SU-DHL-6 (cell line): ENCODE results near the gene CPSF6.
A peak's percentile ranks its signal among the peaks of the same experiment; 100 is the strongest.

Experiments used
- H2AFZ ChIP-seq: fragments of 200-600 bp; sonication (generic); 2 replicates; pipeline ENCODE4 v1.6.1; 2014; ENCODE audit warnings: low read depth, mild to moderate bottlenecking, moderate library complexity, mixed read lengths, antibody characterized with exemption, low read length; ENCODE audit not compliant: severe bottlenecking
- H3F3A ChIP-seq: fragments of 200-600 bp; shearing (Covaris generic); 2 replicates; pipeline ENCODE4 v1.6.0; 2016; ENCODE audit warnings: antibody characterized with exemption, mild to moderate bottlenecking; ENCODE audit not compliant: insufficient read depth
- H3K27ac ChIP-seq: fragments of 200-600 bp; sonication (generic); 2 replicates; pipeline ENCODE4 v1.5.1; 2016; ENCODE audit warnings: low read depth, mild to moderate bottlenecking, low read length, moderate library complexity, mixed read lengths
- H3K27me3 ChIP-seq: fragments of 200-600 bp; sonication (generic), shearing (Covaris generic); 2 replicates; pipeline ENCODE4 v1.6.0; 2014; ENCODE audit warnings: mild to moderate bottlenecking, low read length
- H3K36me3 ChIP-seq: fragments of 200-600 bp; sonication (generic); 2 replicates; pipeline ENCODE4 v1.6.1; 2014; ENCODE audit warnings: mild to moderate bottlenecking, low read length, mixed read lengths
- H3K4me2 ChIP-seq: fragments of 300-600, 200-600 bp; shearing (Covaris generic), sonication (generic); 2 replicates; pipeline ENCODE4 v1.6.0; 2014; ENCODE audit warnings: low read length, low read depth, mild to moderate bottlenecking; ENCODE audit not compliant: poor library complexity, severe bottlenecking
- H3K4me3 ChIP-seq: fragments of 200-600 bp; sonication (generic); 2 replicates; pipeline ENCODE4 v1.5.1; 2014; ENCODE audit warnings: antibody characterized with exemption, low read length, mild to moderate bottlenecking, mixed read lengths; ENCODE audit not compliant: insufficient read depth, poor library complexity, severe bottlenecking
- H3K79me2 ChIP-seq: fragments of 200-600 bp; sonication (generic); 2 replicates; pipeline ENCODE4 v1.6.1; 2014; ENCODE audit warnings: mild to moderate bottlenecking, low read length, moderate library complexity; ENCODE audit not compliant: insufficient read depth
- H3K9ac ChIP-seq: fragments of 200-600 bp; sonication (generic); 2 replicates; pipeline ENCODE4 v1.7.0; 2014; ENCODE audit warnings: mild to moderate bottlenecking, low read length
- H3K9me2 ChIP-seq: fragments of 200-600 bp; sonication (generic); replicated peaks from 2 replicates; pipeline ENCODE4 v1.6.1; 2014; ENCODE audit warnings: low read length; ENCODE audit not compliant: insufficient read depth
- H3K9me3 ChIP-seq: fragments of 200-600 bp; sonication (generic); 2 replicates; pipeline ENCODE4 v1.6.1; 2014; ENCODE audit warnings: low read length, mixed read lengths; ENCODE audit not compliant: insufficient read depth
- H4K20me1 ChIP-seq: fragments of 200-600 bp; sonication (generic); 2 replicates; pipeline ENCODE4 v1.6.1; 2014; ENCODE audit warnings: low read depth, mild to moderate bottlenecking, antibody characterized with exemption, low read length, moderate library complexity, mixed read lengths
- CTCF ChIP-seq: fragments of 200-600 bp; sonication (generic); IDR thresholded peaks from one replicate; pipeline ENCODE4 v1.5.1; 2017; ENCODE audit warnings: antibody characterized with exemption, mild to moderate bottlenecking, low read length, moderate library complexity; ENCODE audit not compliant: insufficient read depth, poor library complexity, severe bottlenecking
- EZH2phosphoT487 ChIP-seq: fragments of 200-600 bp; sonication (generic), shearing (Covaris generic); conservative IDR thresholded peaks from 2 replicates; pipeline ENCODE4 v1.6.1; 2018; ENCODE audit warnings: mild to moderate bottlenecking, antibody characterized with exemption, low read length, moderate library complexity, mixed read lengths

The CPSF6 gene

GRCh38 chr12:69239922-69240630 lies 707 bp downstream of the CPSF6 start:
- Histone ChIP-seq H3K79me2 (peaks cover 53% of the 10 kb centered on the region), H3F3A (0 out of 2 replicates have a peak, but pooled peaks cover 3% of the 10 kb centered on the region), H3K27ac (peak overlapping the region; percentile 62), H3K27me3 (no peaks in the 10 kb centered on the region), H3K9ac (peak overlapping the region; percentile 94), H3K36me3 (peaks cover 6% of the 10 kb centered on the region; the same call in 1 of the 2 replicates), H3K9me3 (no peaks in the 10 kb centered on the region), H2AFZ (peak overlapping the region; percentile 54), H4K20me1 (peaks cover 23% of the 10 kb centered on the region), H3K4me2 (peak overlapping the region; percentile 98), H3K9me2 (no peaks in the 10 kb centered on the region), H3K4me3 (peak overlapping the region; percentile 90)
- TF ChIP-seq CTCF (no peak), EZH2phosphoT487 (no peak)

GRCh38 chr12:69240631-69240995 lies 1.2 kb downstream of the CPSF6 start:
- H3K79me2 ChIP-seq: peaks cover 58% of the 10 kb centered on the region
- H3K36me3 ChIP-seq: peaks cover 6% of the 10 kb centered on the region; the same call in 1 of the 2 replicates
- no peak overlapping the region for H3K27ac ChIP-seq
- peak overlapping the region; percentile 94 for H3K9ac ChIP-seq
- H3F3A ChIP-seq: 0 out of 2 replicates have a peak, but pooled peaks cover 3% of the 10 kb centered on the region
- H3K9me3 ChIP-seq: no peaks in the 10 kb centered on the region
- peak overlapping the region; percentile 98 for H3K4me2 ChIP-seq
- no peak overlapping the region for H2AFZ ChIP-seq
- no peaks in the 10 kb centered on the region for H3K27me3 ChIP-seq
- TF ChIP-seq EZH2phosphoT487 (no peak), CTCF (no peak)
- H3K4me3 ChIP-seq: peak overlapping the region; percentile 90
- peaks cover 28% of the 10 kb centered on the region for H4K20me1 ChIP-seq
- H3K9me2 ChIP-seq: no peaks in the 10 kb centered on the region

DNA sequence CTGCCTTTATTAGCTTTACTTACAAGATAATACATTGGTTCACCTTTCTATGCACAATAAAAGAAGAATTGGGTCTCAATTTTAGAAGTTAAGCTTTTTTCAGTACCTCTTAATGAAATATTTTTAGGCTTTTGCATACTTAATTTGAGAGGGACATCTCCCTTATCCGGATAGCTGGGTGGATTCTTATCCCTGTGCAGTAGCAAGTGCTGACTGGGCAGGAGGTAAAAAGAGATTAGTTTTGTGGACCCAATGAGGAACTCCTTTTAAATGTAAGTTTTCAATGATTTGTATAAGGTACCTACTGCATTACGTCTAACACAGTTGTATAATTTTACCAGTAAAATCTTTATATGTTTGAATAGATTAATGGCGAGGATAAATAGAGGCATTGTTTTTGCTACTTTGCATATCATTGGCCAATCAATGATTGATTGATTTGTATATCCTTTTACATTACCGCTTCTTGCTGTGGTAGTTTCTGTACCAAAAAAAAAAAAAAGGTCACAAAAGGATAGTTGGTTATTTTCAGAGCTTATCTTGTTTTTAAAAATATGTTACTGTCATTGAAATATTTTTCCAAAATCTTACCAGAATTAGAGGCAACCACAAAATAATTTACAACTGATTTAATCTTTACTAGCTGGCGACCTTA lies 2.2 kb downstream of the CPSF6 start:
- Histone ChIP-seq H3K4me2 (peak overlapping the region; percentile 98), H3K27me3 (no peaks in the 10 kb centered on the region), H3K27ac (no peak overlapping the region), H3F3A (0 out of 2 replicates have a peak, but pooled peaks cover 6% of the 10 kb centered on the region), H4K20me1 (peaks cover 38% of the 10 kb centered on the region), H3K9me2 (no peaks in the 10 kb centered on the region), H2AFZ (no peak overlapping the region), H3K9me3 (no peaks in the 10 kb centered on the region), H3K36me3 (peaks cover 6% of the 10 kb centered on the region; the same call in 1 of the 2 replicates), H3K9ac (peak overlapping the region; percentile 94), H3K4me3 (peak overlapping the region; percentile 90), H3K79me2 (peaks cover 68% of the 10 kb centered on the region)
- no peak for TF ChIP-seq CTCF
